Measurements from ENCODE around the gene ANKEF1. TPM values are rescaled to one million over a fixed set of nuclear protein-coding genes. Genes with fewer than 3 reads are reported as not detected.

Gene ANKEF1
- total RNA-seq: 2.1 and 2.4 TPM in 2 replicates

DNA sequence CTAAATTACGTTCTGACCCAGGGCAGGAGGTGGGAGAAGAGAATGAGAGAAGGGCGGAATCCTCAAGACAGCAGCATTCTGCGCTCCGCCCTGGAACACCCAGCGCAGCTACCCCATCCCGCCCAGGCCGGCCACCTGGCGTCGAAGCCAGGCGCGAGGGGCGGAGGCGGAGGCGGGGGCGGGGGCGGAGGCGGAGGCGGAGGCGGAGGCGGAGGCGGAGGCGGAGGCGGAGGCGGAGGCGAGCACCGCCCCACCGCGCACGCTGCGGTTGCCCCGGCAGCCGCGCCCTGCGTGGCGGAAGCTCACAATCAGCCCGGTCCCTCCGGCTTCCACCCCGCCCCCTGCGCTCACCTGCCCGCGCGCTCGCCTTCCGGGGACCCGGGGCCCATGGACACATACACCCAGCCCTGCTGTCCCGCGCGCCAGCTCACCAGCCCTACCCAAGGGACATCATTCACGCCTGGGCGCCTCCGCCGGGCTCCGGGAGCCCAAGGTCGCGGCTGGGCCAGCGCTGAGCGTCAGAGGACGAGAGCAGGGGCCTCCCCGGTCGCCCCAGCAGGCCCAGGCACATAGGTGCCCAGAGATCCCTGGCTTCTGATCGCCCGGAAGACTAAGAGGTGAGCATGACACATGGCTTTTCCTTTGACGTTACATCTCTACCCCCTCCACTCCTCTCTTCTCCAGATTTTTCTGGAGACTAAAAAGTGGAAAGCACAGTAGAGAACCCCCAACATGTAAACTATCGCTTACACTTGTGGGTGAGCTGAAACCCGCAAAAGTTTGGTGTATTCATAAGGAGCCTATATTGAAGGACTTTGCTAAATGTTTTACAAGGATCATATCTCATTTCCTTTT, at the start of gene ANKEF1:
ANKEF1 (plus strand) TSS at position 271 of the 855 bp plus-strand sequence. CDS start 3,315 bp downstream, outside the sequence.

Other genes starting within 250 kb of the ANKEF1 start
- gene PAK5, start 195.9 kb upstream of the ANKEF1 start, total RNA-seq: not detected in 2 replicates
- gene SNAP25, start 183.8 kb downstream of the ANKEF1 start, total RNA-seq: not detected in 2 replicates

All from endothelial cell of coronary artery (primary cell).